OCI-LY3 (cell line): ENCODE data around the gene FFAR4.

Experiments used
- H2AFZ ChIP-seq: fragments of 200-600, 300-600 bp; shearing (Covaris generic); 2 replicates; pipeline ENCODE4 v1.6.0; 2014; ENCODE audit warnings: antibody characterized with exemption, low read depth, low read length
- H3K27ac ChIP-seq: fragments of 200-600, 300-600 bp; sonication (generic); 2 replicates; pipeline ENCODE4 v1.5.1; 2014; ENCODE audit warnings: mild to moderate bottlenecking, low read length, moderate library complexity, mixed read lengths
- H3K27me3 ChIP-seq: fragments of 200-600, 300-600 bp; sonication (generic); 2 replicates; pipeline ENCODE4 v1.6.1; 2014; ENCODE audit warnings: low read depth, low read length, mixed read lengths
- H3K36me3 ChIP-seq: fragments of 200-600, 300-600 bp; sonication (generic); replicated peaks from 2 replicates; pipeline ENCODE3; 2014; ENCODE audit warnings: low read depth, low read length, mixed read lengths
- H3K4me1 ChIP-seq: fragments of 300-600, 200-600 bp; sonication (generic); 2 replicates; pipeline ENCODE4 v1.6.1; 2014; ENCODE audit warnings: low read length, mixed read lengths
- H3K4me2 ChIP-seq: fragments of 200-600, 300-600 bp; sonication (generic); 2 replicates; pipeline ENCODE4 v1.6.1; 2014; ENCODE audit warnings: low read length, mixed read lengths
- H3K4me3 ChIP-seq: fragments of 300-600, 200-600 bp; sonication (generic); 2 replicates; pipeline ENCODE4 v1.5.1; 2014; ENCODE audit warnings: antibody characterized with exemption, mild to moderate bottlenecking, low read length, moderate library complexity
- H3K79me2 ChIP-seq: fragments of 300-600, 200-600 bp; shearing (Covaris generic); 2 replicates; pipeline ENCODE4 v1.6.1; 2014; ENCODE audit warnings: mild to moderate bottlenecking, low read length, mixed read lengths
- H3K9ac ChIP-seq: fragments of 300-600, 200-600 bp; shearing (Covaris generic); 2 replicates; pipeline ENCODE4 v1.6.0; 2014; ENCODE audit warnings: mild to moderate bottlenecking, low read length, moderate library complexity
- H3K9me3 ChIP-seq: fragments of 200-600, 300-600 bp; shearing (Covaris generic); 2 replicates; pipeline ENCODE4 v1.6.1; 2014; ENCODE audit warnings: low read length, mixed read lengths; ENCODE audit not compliant: insufficient read depth
- H4K20me1 ChIP-seq: fragments of 200-600, 300-600 bp; sonication (generic); 2 replicates; pipeline ENCODE4 v1.6.1; 2016; ENCODE audit warnings: low read length, mixed read lengths; ENCODE audit not compliant: insufficient read depth
- EZH2phosphoT487 ChIP-seq: fragments of 200-600 bp; shearing (Covaris generic); IDR thresholded peaks from 2 replicates; pipeline ENCODE4 v1.6.1; 2018; ENCODE audit warnings: antibody characterized with exemption, mixed run types, low read depth
- TF ChIP-seq, protein P1 (sequence below): fragments of 200-600, 300-600 bp; sonication (generic); IDR thresholded peaks from 2 replicates; pipeline ENCODE4 v1.5.1; 2014; ENCODE audit warnings: antibody characterized with exemption, low read length, low read depth

FFAR4 gene

DNA sequence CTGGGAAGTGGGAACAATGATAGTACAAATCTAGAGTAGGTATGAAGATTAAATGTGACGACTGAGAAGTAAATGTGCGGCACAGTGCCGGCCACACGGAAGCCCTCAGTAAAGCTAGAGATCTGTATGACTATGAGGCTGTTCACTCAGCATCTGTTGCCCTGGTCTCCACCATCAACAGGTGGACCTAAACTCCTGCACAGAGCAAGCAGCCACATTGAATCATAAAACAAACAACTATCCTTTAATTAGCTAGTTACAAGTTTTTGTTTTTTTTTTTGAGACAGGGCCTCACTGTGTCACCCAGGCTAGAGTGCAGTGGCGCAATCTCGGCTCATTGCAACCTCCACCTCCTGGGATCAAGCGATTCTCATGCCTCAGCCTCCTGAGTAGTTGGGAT lies 18.0 kb downstream of the FFAR4 start:
- Histone ChIP-seq H2AFZ (no peak overlapping the region), H3K4me2 (no peak overlapping the region), H3K27me3 (no peaks in the 10 kb centered on the region), H3K4me1 (no peaks in the 10 kb centered on the region), H3K79me2 (no peaks in the 10 kb centered on the region), H3K9ac (no peak overlapping the region), H3K36me3 (no peaks in the 10 kb centered on the region), H3K27ac (no peak overlapping the region), H3K4me3 (no peak overlapping the region), H4K20me1 (no peaks in the 10 kb centered on the region), H3K9me3 (no peaks in the 10 kb centered on the region)
- TF ChIP-seq, protein P1, sequence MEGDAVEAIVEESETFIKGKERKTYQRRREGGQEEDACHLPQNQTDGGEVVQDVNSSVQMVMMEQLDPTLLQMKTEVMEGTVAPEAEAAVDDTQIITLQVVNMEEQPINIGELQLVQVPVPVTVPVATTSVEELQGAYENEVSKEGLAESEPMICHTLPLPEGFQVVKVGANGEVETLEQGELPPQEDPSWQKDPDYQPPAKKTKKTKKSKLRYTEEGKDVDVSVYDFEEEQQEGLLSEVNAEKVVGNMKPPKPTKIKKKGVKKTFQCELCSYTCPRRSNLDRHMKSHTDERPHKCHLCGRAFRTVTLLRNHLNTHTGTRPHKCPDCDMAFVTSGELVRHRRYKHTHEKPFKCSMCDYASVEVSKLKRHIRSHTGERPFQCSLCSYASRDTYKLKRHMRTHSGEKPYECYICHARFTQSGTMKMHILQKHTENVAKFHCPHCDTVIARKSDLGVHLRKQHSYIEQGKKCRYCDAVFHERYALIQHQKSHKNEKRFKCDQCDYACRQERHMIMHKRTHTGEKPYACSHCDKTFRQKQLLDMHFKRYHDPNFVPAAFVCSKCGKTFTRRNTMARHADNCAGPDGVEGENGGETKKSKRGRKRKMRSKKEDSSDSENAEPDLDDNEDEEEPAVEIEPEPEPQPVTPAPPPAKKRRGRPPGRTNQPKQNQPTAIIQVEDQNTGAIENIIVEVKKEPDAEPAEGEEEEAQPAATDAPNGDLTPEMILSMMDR, result no peak
- TF ChIP-seq EZH2phosphoT487, result no peak

DNA sequence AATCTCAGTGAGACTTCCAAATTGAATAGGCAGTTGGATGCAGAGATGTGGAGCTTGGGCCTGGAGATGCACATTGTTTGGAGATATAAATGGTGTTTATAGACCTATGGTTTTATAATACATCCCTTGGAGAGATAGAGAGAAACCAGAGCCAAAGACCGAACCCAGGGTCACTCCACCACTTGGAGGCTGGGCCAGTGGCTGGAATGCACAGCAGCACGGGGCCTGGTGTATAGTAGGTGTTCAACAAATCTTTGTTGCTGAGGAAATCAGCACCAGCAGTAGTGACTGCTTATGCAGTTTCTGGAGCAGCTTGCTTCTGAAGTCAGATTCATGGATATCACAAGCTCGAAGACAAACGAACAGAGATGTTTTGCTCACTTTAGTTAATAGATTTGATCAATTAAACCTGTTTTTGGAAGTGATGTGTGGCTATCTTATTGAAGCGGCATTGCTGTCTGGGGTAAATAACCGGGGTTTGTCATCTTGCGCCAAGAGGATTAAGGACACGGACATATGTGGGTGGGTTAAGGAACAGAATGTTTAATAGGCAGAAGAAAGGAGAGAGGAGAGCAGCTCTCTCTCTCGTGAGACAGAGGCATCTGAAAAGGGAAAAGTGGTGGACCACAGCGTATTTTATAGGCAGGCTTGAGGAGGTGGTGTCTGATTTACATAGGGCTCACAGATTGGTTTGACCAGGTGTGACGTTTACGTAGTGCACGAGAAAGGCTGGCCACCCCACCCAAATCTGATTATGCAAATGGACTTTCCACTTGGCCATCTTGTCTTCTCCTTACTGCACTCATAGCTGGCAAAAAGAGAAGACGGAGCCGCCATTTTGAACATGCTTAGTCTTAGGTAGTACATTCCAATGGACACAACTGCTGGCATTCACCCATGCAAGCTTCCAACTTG lies 23.4 kb downstream of the FFAR4 start:
- no peak overlapping the region for H3K4me3 ChIP-seq
- no peaks in the 10 kb centered on the region for H3K27me3 ChIP-seq
- no peaks in the 10 kb centered on the region for H3K36me3 ChIP-seq
- no peaks in the 10 kb centered on the region for H3K79me2 ChIP-seq
- no peak overlapping the region for H2AFZ ChIP-seq
- H3K9me3 ChIP-seq, result no peaks in the 10 kb centered on the region
- no peaks in the 10 kb centered on the region for H4K20me1 ChIP-seq
- H3K27ac ChIP-seq, result no peak overlapping the region
- H3K4me1 ChIP-seq, result no peaks in the 10 kb centered on the region
- no peak overlapping the region for H3K9ac ChIP-seq
- TF ChIP-seq EZH2phosphoT487, result no peak
- TF ChIP-seq, protein P1, result no peak
- H3K4me2 ChIP-seq, result no peak overlapping the region

DNA sequence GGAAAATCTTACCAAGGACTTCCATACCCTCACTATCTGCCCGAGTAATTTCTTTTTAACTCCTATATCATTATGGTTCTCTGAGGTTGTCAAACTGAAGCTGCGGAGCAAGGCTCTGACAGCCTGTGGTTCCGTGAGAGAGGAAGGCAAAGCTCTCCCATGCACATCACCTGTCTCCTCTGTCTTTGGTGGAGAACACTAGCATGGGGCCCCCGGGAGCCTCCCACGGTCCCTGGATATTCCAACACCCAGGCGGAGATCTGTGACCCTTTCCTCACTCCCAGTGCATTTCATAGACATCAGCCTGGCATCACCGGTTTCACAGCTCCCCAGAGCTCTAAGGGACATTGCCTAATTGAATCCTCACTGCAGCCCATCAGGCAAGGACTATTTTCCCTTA lies 24.2 kb downstream of the FFAR4 start:
- Histone ChIP-seq H3K4me2 (no peak overlapping the region), H3K9ac (no peak overlapping the region), H4K20me1 (no peaks in the 10 kb centered on the region), H3K4me1 (no peaks in the 10 kb centered on the region), H3K27me3 (no peaks in the 10 kb centered on the region), H3K36me3 (no peaks in the 10 kb centered on the region), H3K4me3 (no peak overlapping the region), H3K9me3 (no peaks in the 10 kb centered on the region), H2AFZ (no peak overlapping the region), H3K27ac (no peak overlapping the region), H3K79me2 (no peaks in the 10 kb centered on the region)
- no peak for TF ChIP-seq EZH2phosphoT487
- TF ChIP-seq, protein P1, result no peak

DNA sequence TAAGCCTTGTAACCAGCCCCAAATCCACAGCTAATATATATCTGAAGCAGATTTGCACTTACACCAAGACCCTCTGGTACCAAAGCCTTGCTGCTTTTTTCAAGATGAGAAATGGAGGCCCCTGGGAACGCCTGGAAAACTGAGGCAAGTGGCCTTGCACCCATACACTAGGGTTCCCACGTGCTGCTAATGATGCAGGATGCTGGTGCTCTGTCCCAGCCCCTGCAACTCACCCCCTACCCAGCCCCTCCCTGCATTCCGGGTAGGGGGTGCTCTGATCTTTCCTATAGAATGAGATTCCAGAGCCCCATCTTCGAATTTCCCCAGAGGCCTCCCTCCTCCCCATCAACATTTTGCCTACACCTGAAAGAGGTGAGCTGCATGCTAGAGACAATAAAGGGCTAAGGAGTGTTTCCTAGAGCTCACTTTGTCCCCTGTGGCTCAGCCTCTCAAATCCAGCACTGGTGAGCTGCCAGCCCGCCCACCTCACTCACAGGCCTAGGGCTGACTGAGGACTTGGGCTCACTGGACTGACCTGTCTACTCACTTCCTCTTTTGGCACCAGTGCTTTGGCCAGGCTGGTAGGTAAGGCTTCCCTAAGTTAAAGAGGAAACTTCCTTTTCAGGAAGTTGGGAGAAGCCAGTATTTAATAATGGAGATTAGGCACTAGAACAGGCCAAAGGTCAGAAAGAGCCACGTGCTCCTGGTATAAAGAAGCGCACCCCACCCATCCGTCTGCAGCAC lies 24.8 kb downstream of the FFAR4 start:
- H3K79me2 ChIP-seq, result no peaks in the 10 kb centered on the region
- no peak overlapping the region for H3K27ac ChIP-seq
- no peaks in the 10 kb centered on the region for H3K9me3 ChIP-seq
- TF ChIP-seq, protein P1, result no peak
- no peak for TF ChIP-seq EZH2phosphoT487
- H4K20me1 ChIP-seq, result no peaks in the 10 kb centered on the region
- H3K4me3 ChIP-seq, result no peak overlapping the region
- no peaks in the 10 kb centered on the region for H3K27me3 ChIP-seq
- H3K4me2 ChIP-seq, result no peak overlapping the region
- no peak overlapping the region for H2AFZ ChIP-seq
- H3K36me3 ChIP-seq, result no peaks in the 10 kb centered on the region
- H3K4me1 ChIP-seq, result no peaks in the 10 kb centered on the region
- H3K9ac ChIP-seq, result no peak overlapping the region
